Spleen (tissue), 7 donors: ENCODE results near the gene VPS54.

Experiments used
- POLR2A ChIP-seq, 3 donors: fragments of 450-650 bp; IDR thresholded peaks; one replicate each; pipeline ENCODE4 v1.5.1; 2017; ENCODE audit warnings: antibody characterized with exemption in 3 of 3, mild to moderate bottlenecking in 1 of 3
- POLR2AphosphoS5 ChIP-seq, 3 donors: sonication (generic); formaldehyde crosslinking; IDR thresholded peaks; one replicate each; pipeline ENCODE4 v1.5.1; 2017; ENCODE audit warnings: antibody characterized with exemption in 3 of 3
- TF ChIP-seq, protein P1 (sequence below), 11 experiments: fragments of 200-600 bp in 7 of 11; fragments of 450-650 bp in 4 of 11; sonication (generic) in 4 of 11; IDR thresholded peaks in 8 of 11; conservative IDR thresholded peaks in 3 of 11; 1 replicate in 7 of 11; 2 replicates in 4 of 11; pipeline versions ENCODE4 v1.4.0 to v1.8.0; 2016 to 2021; ENCODE audit warnings: antibody characterized with exemption in 11 of 11, inconsistent platforms in 4 of 11, mild to moderate bottlenecking in 1 of 11
- donor health status: DM: no; HTN: no; CAD: no; lungs with moderate emphysema.
- donor health status: DM: no; HTN: no; CAD: no.
- donor health status: DM: no; HTN: no; CAD: no.

DNA sequence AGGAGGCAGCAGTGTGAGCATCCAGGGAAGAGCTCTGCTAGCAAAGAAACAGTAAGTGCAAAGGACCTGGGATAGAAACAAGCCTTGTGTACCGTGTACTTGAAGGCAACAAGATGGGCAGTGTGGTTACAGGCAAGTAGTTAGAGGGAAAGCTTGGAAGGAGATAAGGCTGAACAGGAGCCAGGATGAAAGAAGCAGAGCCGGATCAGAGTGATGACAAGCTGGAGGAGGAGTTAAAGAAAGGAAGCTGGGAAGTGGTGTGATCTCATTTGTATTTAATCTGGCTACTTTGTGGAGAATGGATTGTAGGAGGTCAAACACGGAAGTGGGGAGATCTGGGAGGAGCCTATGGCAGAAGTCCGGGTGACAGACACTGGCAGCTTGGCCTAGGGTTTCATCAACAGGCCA lies 44.7 kb upstream of the VPS54 start:
- TF ChIP-seq POLR2A (IDR thresholded peaks at IDR 0.05) (no peak), POLR2AphosphoS5 (IDR thresholded peaks at IDR 0.05) (no peak)
- TF ChIP-seq, protein P1, sequence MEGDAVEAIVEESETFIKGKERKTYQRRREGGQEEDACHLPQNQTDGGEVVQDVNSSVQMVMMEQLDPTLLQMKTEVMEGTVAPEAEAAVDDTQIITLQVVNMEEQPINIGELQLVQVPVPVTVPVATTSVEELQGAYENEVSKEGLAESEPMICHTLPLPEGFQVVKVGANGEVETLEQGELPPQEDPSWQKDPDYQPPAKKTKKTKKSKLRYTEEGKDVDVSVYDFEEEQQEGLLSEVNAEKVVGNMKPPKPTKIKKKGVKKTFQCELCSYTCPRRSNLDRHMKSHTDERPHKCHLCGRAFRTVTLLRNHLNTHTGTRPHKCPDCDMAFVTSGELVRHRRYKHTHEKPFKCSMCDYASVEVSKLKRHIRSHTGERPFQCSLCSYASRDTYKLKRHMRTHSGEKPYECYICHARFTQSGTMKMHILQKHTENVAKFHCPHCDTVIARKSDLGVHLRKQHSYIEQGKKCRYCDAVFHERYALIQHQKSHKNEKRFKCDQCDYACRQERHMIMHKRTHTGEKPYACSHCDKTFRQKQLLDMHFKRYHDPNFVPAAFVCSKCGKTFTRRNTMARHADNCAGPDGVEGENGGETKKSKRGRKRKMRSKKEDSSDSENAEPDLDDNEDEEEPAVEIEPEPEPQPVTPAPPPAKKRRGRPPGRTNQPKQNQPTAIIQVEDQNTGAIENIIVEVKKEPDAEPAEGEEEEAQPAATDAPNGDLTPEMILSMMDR (IDR thresholded peaks at IDR 0.05 in 8 of 11, conservative IDR thresholded peaks at IDR 0.05 in 3 of 11), result no peak
